HG03060 (cell line): Measurements from ENCODE around the gene CD4.

Source experiments
- ATAC-seq: cut with Tn5 transposase; IDR thresholded peaks from one replicate; pipeline ENCODE4 v1.9.1; 2021; ENCODE audit warnings: low read depth, moderate number of reproducible peaks; ENCODE audit not compliant: unreplicated experiment

Gene CD4

GRCh38 chr12:6840761-6841515, 51.6 kb downstream of the CD4 start, which contains the start of gene GNB3:
TSS of gene GNB3 (plus strand) at chr12:6840925. CDS start at chr12:6841288, 363 bp downstream.
- no peak for ATAC-seq

- ATAC-seq = no peak
Observed at GRCh38 chr12:6842075-6842474, 52.7 kb downstream of the CD4 start.

DNA sequence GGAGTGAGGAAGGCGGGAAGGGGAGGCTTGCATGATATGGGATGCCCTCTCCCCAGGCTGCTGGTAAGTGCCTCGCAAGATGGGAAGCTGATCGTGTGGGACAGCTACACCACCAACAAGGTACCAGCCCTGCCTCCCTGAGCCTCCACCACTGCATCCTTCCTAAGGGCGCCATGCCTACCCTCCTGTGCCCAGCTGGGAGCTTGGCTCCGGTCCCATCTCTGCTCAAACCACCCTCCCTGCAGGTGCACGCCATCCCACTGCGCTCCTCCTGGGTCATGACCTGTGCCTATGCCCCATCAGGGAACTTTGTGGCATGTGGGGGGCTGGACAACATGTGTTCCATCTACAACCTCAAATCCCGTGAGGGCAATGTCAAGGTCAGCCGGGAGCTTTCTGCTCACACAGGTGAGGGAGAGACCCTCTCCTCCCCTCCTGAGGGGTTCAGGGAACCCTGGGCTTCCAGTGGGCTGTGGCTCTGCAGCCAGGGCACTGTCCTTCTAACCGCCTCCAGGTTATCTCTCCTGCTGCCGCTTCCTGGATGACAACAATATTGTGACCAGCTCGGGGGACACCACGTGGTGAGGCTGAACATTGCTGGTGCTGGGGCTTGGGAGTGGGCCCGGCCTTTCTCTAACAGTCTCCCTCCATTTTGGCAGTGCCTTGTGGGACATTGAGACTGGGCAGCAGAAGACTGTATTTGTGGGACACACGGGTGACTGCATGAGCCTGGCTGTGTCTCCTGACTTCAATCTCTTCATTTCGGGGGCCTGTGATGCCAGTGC, 54.0 kb downstream of the CD4 start:
- no peak for ATAC-seq

GRCh38 chr12:6845395-6845794, 56.1 kb downstream of the CD4 start:
- ATAC-seq = no peak

DNA sequence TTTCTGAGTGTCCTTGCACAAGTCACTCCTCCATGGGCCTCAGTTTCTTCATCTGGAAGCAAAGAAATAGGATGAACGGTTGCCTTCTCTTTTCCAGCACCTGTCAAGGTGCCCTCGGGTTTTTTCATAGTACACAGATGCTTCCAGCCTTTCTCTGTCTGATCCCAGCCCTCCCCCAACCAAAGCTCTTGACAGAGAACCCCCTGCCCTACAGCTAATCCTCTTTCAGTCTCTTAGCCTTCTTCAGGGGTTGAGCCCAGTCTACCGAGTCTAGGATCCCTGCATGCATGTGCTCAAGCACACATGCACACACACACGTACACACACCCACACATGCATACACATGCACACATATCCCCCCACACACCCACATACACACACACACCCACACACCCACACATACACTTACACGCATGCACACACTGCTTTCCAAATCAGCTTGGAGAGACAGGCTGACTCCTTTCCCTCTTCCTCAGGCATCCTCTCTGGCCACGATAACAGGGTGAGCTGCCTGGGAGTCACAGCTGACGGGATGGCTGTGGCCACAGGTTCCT, 57.1 kb downstream of the CD4 start:
- no peak for ATAC-seq

DNA sequence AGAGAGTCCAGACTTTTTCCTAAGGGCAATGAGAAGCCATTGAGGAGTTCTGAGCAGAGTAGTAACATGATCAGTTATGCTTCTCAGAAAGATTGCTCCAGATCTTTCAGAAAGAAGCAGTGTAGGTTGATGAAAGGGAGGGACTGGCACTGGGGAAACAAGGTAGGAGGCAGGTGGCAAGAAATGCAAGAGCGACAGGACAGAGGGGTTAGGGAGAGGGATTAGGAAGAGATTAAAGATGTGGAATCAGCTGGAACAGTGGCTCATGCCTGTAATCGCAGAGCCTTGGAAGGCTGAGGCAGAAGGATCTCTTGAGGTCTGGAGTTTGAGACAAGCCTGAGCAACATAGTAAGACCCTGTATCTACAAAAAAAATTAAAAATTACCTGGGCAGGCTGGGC, 58.3 kb downstream of the CD4 start:
- ATAC-seq = no peak

- ATAC-seq = no peak
Observed at GRCh38 chr12:6849427-6849826, 60.1 kb downstream of the CD4 start.

GRCh38 chr12:6849976-6850560, 60.7 kb downstream of the CD4 start:
- no peak for ATAC-seq

DNA sequence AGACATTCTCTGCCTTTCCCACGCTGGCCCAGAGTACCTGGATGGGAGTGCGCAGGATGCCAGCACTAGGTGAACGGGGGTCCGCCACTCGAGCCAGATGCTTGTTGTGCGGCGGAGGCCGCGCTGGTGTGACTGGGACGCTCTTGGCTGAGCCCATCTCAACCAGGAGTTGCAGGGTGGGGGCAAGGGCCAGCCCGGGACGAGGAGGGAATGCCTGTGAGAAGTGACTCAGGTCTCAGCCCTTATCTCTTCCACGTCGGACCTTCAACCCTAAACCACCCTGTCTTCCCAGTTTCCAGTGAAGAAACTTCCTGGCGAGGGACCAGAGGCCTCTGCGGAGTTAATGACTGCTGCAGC, 61.4 kb downstream of the CD4 start:
- ATAC-seq = no peak

GRCh38 chr12:6851153-6851920, 62.0 kb downstream of the CD4 start, which contains the start of gene CDCA3:
TSS of gene CDCA3 (minus strand) at chr12:6851286. CDS start at chr12:6850952, 334 bp downstream.
- ATAC-seq = peak; percentile 46

GRCh38 chr12:6851921-6852650, 62.8 kb downstream of the CD4 start, which contains the start of gene USP5:
TSS of gene USP5 (plus strand) at chr12:6852150. CDS start at chr12:6852180, 30 bp downstream.
- ATAC-seq = peak; percentile 60

- ATAC-seq = no peak
Observed at GRCh38 chr12:6852651-6853354, 63.5 kb downstream of the CD4 start.

DNA sequence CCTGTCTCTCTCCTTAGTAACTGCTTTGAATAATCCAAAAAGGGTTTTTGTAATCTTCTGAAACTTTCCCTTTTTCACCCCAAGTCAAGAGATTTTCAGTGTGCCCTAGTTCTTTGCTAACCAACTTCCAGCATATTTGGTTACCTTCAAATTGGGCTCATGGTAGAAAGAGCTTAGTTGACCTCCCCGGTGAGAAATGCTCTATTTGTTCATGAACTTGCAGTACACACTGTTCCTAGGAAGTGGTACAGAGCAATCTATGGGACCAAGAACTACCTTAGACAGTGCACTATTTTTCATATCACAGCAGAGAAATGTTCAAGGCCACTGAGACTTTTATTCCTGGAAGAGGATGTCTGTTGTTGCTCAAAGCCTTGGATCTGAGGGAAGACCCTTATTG, 64.3 kb downstream of the CD4 start:
- ATAC-seq = no peak

DNA sequence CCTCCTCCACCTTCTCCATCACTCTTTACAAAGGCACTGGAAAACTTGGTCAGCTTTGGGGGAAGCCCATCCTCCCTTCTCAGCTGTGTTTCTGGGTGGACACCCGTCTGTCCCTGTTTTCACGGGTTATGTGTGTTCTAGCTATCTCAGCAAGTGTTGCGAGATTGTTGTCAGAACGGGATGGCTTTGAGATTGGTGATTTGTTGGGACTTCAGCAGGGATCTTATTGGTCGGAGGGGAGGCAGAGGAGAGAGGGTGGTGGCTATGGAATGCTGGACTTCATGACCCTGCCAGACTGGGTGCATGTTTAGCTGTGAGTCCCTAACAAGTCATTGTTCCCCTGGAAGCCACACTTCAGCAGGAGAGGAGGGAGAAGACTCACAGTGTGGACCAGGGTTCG, 64.7 kb downstream of the CD4 start:
- no peak for ATAC-seq

- no peak for ATAC-seq
Observed at GRCh38 chr12:6855322-6855721, 66.0 kb downstream of the CD4 start.

GRCh38 chr12:6858799-6859198, 69.5 kb downstream of the CD4 start:
- no peak for ATAC-seq

DNA sequence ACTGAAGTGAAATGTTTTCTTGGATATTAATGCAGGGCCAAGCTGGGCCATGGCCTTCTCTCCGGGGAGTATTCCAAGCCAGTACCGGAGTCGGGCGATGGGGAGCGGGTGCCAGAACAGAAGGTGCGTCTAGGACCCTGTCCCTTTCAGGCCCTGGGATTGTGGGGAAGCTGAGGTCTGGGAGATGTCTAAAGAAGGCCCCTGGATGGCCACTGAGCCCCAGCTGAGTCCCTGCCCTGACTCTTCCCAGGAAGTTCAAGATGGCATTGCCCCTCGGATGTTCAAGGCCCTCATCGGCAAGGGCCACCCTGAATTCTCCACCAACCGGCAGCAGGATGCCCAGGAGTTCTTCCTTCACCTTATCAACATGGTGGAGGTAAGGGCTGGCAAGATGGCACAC, 70.8 kb downstream of the CD4 start:
- ATAC-seq = no peak

DNA sequence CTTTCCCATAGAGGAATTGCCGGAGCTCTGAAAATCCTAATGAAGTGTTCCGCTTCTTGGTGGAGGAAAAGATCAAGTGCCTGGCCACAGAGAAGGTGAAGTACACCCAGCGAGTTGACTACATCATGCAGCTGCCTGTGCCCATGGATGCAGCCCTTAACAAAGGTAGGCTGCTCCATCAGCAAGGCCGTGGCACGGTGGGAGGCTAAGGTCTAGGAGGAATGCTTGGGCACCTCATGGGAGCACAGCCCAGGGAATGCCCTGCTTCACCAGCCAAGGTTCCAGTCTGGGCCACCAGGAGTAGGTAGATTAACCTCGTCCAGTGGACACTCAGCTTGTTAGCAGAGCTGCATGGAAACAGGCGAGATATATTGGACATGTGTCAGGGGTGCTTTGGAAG, 71.6 kb downstream of the CD4 start:
- ATAC-seq = no peak

DNA sequence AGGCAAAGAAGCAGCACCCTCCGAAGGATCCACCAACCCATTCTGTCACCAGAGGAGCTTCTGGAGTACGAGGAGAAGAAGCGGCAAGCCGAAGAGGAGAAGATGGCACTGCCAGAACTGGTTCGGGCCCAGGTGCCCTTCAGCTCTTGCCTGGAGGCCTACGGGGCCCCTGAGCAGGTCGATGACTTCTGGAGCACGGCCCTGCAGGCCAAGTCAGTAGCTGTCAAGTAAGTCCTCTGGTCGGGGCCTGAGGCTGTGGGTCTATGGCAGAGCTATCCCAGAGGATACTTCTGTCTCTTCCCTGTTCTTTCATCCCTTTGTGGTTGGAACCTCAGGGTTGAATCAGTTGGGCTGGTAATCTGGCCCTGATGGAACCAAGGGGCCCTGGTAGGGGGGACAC, 72.1 kb downstream of the CD4 start:
- ATAC-seq = no peak
